ENCODE results near the gene E2F6.

E2F6 gene

DNA sequence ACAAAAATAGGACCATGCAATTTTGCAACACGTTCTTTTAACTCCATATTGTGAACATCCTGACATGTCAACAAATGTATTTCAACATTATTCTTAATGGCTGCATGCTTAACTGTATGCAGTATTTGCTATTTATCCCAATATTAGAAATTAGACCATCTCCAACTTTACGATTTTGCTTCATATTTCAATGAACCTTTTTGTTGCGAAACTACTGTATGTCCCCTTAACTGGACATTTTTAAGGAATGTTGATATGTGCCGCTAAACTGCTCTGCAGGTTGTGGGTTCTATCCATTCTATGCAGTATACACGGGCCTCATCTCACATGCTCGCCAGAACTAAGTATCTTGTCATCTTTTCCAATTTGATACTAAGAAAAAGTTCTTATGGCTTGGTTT lies 11.1 kb downstream of the E2F6 start:
- DNase-seq: no peak

DNA sequence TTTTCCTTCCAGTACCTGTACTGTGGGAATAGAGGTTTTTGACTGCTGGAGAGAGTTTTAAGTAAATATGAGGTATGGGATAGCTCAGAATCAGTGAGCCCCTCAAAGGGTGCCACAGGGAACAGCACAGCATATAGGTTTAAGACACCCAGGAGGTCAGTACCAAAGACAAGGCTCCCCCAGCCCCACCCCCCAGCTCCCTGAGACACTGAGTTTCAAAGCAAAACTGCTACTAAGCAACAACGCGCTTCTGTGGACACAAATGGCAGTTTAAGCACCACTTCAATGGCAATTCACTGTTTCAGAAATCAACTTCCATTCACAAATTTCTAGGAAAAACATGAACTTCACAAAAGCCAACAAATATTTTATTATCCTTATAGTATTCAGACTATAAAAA lies 15.2 kb downstream of the E2F6 start:
- DNase-seq: no peak

- DNase-seq: peak; percentile 51 to 69
Measured at GRCh38 chr2:11446733-11447248, 19.2 kb downstream of the E2F6 start.

DNA sequence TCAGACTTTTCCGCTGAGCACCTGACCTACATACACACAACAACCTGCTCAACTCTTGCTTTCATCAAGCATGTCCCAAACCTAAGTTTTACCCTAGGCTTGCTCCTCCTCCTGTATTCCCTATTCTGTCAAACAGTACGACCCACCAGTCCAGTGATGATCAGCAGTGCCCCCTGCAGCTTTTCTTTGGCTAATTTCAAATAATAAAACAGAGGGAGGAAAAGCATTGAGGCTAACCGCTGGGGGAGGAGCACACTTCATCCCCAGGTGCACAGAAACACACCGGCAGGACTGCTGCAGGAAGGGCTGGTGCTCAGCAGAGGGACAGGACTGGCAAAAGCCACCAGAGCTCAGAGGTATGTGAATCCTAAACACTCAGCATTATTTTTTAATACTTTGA lies 21.2 kb downstream of the E2F6 start:
- no peak for DNase-seq

- DNase-seq: no peak
Measured at GRCh38 chr2:11438555-11439080, 27.3 kb downstream of the E2F6 start.

GRCh38 chr2:11437602-11438001 lies 28.4 kb downstream of the E2F6 start:
- DNase-seq: no peak

DNA sequence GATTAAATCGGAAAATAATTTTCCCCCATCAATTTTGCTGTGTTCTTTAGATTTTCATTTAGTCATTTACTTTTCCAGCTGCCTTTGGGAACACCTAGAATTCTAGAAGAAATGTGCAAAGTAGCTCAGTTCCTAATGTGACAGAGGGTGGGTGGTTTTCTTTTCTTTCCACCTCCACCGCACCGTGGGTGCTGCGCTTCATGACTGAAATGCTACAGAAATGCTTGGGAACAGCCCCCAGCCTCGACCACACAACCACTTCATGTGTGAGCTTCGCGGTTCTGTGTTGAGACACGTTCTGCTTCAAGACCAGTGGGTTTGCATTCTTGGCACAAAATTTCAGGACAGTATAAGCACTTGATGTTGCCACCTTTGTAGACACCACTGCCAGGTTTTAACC lies 30.9 kb downstream of the E2F6 start:
- DNase-seq: no peak

GRCh38 chr2:11434443-11434842 lies 31.5 kb downstream of the E2F6 start:
- DNase-seq: no peak

- DNase-seq: no peak
Measured at GRCh38 chr2:11433822-11434221, 32.1 kb downstream of the E2F6 start.

GRCh38 chr2:11430729-11431128 lies 35.2 kb downstream of the E2F6 start:
- no peak for DNase-seq

DNA sequence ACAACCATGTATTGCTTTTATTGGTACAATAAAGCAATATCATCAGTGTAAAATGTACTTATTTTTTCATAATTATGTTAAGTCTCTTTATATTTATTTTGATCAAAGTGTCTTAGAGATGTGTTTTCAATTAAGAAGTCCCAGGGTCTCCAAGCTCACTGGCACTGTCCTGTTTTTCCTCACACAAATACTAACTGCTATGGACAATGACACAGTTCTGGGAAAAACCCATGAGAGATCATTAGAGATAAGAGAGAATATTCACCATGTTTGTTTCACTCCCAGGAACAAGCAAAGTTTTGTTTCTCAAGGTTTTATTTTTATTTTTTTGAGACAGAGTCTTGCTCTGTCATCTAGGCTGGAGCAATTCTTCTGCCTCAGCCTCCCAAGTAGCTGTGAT lies 38.7 kb downstream of the E2F6 start:
- DNase-seq: no peak

DNA sequence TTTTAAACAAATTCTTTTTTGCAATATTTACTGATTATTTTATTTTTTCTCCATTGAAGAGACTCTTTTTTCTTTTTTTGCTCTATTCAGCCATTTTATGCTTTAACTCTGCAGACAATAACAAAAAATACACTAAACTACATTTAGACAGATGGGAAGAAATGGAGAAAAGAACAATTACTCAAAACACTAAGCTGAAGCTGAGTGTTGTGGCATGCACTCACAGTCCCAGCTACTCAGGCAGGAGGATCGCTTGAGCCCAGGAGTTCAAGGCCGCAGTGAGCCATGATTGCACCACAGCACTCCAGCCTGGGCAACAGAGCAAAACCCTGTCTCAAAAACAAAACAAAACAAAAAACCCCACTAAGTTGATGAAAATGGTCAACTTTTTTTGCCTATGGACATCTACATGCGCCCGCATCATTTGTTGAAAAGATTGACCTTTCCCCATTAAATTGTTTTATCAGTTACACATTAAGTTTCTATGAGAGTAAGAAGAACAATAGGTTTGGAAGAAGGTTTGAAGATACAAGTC lies 43.0 kb downstream of the E2F6 start:
- DNase-seq: no peak

DNA sequence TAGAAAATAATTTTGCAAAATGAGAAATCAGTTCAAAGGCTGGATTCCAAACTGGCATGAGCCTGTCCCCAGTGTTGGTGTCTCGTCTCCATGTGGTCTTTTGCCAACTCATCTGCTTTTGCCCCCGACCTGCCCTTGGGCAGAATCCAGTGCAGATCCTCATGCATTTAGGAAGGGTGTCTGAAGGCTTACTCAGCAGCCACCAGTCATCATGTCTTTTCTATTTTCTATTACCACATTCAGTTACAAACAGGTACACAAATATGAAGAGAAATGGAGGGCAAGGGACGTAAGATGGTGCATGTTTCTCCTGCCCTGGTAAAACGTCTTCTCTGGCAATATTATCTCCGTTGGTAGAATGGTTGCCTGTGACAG lies 43.5 kb downstream of the E2F6 start:
- DNase-seq: no peak

GRCh38 chr2:11421863-11422490 lies 44.0 kb downstream of the E2F6 start:
- DNase-seq: no peak

DNA sequence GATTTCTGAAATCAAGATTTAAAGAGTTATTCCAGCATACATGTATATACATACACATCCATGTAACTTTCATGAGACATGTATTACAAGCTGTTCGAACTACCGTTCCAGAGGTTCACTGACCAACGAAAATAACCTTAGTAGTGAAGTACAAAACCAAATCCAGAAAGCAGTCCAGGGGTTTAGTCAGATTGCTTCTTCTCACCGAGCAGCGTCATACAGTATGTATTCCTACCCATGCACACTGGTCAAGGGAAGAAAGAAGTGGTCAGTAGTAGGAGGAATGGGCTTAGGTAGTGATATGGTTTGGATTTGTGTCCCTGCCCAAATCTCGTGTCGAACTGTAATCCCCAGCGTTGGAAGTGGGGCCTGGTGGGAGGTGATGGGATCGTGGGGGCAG lies 45.3 kb downstream of the E2F6 start:
- no peak for DNase-seq

- no peak for DNase-seq
Measured at GRCh38 chr2:11420190-11420589, 45.8 kb downstream of the E2F6 start.

DNA sequence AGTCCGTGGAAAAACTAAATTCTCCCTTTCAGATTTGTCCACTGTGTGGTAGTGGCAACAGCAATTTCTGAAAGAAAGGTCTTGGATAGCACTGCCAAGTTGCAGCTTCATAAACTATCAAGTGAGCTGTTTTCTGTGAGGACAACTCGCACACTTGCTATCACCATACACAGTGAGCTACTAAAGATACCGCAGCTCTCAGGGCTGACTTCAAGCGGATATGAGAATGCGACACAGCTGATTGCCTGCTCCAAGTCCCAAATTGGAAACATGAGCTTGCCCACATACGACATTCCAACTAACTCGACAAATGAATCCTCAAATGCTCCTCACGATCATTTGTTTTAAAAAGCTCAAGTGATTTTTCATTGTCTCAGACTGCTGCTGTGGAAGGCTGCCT lies 46.2 kb downstream of the E2F6 start:
- DNase-seq: no peak

DNA sequence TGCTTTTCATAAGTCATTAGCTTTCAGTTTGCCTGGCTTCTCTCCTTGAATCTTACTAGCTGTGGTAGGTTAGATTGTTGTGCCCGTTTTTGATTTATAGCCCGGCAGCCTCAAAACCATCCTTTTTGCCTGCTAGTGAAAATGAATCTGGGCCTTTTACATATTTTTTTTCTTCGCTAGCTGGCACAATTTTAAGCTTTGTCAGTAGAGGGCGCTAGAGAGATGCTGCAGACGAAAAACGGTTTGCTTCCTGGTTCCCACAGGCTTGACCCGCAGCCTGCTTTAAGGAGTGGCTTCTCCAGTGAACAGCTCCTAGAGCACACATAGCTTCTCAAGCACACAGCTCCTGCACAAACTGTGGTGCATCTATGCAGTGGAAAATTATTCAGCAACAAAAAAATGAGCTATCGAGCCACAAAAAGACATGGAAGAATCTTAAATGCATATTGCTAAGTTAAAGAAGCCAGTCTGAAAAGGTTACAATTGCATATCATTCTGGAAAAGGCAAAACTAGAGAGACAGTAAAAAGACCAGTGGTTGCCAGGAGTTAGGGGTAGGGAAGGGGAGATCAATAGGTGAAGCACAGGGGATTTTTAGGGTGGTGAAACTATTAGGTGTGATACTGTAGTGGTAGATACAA lies 47.9 kb downstream of the E2F6 start:
- DNase-seq: no peak

DNA sequence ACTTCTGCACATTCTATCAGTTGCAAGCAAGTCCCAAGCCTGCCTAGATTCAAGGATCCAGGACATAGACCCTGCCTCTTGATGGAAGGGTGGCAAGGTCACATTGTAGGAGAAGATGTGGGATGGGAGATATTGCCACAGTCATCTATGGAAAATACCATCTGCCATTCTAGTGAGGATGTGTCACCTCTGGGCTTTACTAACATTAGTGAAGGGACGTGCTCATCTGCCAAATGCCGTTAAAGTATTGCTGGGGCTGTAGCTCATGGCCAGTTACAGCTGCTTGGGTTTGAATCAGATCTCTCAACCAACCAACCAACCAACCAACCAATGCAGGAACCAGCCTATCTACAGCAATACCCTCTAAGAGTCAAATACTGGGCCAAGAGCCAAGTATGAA lies 49.0 kb downstream of the E2F6 start:
- no peak for DNase-seq

- no peak for DNase-seq
Measured at GRCh38 chr2:11416186-11416585, 49.8 kb downstream of the E2F6 start.

- no peak for DNase-seq
Measured at GRCh38 chr2:11414372-11415124, 51.4 kb downstream of the E2F6 start.

- no peak for DNase-seq
Measured at GRCh38 chr2:11412449-11412810, 53.5 kb downstream of the E2F6 start.

DNA sequence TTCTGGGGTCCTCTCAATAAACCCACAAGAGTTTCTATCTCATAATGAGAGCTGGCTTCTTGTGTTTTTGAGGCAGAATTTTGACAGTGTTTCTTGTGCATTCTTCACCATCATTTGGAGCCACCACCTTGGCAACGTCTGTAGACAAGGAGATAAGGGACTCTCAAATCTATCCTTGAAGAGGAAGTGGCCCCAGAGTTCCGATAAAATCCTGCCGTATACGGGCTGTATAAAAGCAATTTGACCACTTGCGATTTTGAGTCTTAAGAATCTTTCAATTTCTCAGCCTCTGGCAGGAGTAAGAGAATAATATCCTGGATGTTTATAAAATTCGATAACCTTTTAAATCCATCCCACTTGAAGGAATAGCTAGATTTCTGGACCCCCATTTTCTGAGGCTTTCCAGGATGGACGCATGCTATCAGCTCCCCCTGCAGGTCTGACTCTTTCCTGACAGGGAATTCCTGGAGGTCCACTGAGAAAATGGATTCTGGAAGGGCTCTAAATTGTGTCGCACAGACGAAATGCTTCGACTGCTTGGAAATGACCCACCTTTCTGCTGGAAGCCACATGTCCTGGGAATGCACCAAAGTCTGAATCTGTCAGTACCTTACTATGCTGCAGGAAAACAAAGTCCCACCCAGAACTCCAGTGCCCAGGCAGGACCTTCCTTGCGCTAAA lies 54.1 kb downstream of the E2F6 start:
- DNase-seq: peak in 1 of 2 donors; percentile 7
